ENCODE results near the gene GRID1.

The GRID1 gene

DNA sequence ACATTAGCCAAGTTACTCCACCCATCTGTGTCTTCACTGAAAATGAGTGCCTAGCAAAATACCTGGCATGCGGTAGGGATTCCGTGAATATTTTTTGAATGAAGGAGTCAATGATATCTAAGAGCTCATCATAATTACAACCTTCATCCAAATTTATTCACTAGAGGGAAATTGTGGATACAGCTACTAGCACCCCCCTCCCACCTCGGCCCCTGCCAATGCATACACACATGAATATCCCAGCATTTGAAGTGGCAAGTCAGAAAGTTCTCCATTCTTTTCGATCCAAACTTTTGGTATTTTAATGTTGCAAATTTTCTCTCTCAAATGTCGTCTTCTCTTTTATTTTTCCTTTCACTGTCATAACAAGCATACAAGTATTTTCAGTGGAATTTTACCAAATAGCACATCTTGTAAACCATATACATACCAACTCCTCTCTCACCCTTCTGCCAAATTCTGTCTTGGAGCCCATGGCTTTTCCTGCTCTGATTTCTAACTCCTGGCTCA lies 164.3 kb downstream of the GRID1 start:
- no peak for DNase-seq

- DNase-seq = no peak
Measured at GRCh38 chr10:86200867-86201266, 165.7 kb downstream of the GRID1 start.

GRCh38 chr10:86200269-86200668 lies 166.3 kb downstream of the GRID1 start:
- DNase-seq = no peak

- no peak for DNase-seq
Measured at GRCh38 chr10:86199041-86199440, 167.6 kb downstream of the GRID1 start.

- DNase-seq = no peak
Measured at GRCh38 chr10:86198271-86198670, 168.3 kb downstream of the GRID1 start.

DNA sequence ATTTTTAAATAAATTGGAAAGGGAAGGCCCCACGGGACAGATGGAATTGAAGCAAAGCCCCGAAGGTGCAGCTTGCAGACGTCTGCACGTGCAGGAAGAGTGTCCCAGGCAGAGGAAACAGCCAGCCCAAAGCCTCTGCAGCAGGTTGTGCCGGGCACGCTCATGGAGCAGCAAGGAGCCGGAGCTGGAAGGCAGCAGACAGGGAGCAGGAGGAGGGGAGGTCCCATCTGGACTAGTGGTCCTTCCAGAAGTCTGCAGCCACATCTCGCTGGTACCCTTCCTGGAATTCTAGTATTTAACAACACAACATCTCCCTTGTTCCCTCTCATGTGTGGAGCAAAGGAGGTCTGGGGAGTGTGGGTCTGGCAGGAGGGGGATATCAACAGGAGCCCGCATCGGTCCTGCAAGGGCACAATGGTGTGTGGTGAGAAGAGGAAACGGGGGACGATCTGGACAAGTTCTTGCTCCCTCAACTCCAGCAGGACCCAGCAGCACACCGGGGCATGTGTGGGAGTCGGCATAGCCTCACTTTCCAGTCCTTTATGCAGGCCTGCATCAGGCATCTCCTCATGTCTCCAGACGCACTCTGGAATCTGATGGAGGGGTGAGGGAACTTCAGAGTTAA lies 169.3 kb downstream of the GRID1 start:
- no peak for DNase-seq

DNA sequence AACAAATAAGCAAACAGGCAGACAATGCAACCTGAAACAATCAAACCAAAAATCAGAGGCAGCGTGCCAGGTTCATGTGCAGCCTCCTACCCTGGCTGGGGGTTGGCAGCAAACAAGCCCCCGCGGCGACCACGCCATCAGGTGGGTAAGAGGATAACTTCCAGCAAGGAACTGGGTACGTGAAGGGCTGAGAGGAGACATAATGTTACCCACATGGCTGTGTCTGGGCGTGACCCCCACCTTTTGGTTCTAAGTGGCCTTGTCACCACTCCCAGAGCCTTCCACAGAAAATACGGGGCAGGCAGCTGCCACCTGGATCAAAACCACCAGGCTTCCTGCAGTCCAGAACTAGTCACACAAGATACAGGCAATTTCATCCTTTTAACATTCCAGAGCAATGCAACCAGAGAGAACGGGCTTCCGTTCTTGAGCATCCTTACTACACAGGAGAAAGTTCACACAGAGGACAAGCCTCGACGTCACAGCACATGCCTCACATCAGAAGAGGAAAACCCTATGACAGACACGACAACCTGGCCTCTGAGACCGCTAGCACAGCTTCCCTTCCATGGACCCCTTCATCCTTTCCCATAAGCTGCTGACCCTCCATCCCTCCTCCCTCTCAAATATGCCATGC lies 171.0 kb downstream of the GRID1 start:
- DNase-seq = no peak

DNA sequence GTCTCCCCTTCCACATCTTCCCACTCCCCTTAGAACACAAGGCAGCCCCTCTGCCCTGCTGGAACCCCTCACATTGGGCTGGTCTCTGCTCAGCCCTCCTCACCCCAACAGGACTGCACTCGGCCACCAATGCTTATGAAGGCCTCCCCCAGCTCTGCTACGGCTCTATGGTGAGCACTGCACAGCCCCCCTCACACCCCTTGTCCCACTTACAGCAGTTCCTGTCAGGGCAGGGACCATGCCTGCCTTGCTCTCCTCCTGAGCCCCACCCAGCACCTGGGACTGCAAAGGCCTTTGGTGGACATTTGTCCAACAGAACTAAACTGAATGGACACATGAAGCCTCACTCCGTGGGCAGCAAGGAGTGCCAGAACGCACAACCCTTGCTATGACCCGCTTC lies 171.9 kb downstream of the GRID1 start:
- DNase-seq = no peak

DNA sequence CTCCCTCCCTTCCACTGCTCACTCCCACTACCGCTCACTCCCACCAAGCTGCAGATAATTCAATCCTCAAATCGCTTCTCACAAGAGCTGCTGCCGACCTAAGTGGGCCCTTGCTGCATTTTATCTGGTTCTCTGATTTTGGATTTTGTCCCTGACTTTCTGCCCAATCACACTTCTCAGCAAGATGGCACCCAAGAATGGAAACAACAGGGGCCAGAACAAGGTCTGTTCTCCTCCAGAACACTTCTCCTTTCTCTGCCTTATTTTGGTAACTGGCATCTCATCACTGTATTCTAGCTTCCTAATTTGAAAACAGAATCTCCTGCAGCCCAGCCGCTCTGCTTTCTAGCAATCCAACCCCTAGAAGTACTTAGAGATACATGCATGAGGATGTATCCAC lies 172.8 kb downstream of the GRID1 start:
- no peak for DNase-seq

DNA sequence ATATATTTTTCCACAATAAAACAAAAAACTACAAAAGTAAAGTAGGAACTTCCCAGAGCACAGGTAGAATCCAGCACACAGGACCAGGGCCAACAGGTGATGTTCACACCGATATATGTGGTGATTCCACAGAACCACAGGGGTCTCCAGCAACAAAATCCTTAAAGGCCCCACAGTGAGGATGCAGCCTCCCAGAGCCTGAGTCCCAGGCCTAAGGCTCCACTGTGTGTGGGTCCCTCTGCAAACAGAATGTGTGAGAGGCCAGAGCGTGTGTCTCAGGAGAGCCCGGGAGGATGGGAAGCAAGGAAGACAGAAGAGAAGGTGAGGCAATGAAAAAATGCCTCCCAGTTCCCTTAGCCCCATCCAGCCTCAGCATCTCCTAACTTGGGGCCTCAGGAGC lies 173.9 kb downstream of the GRID1 start:
- DNase-seq = no peak

DNA sequence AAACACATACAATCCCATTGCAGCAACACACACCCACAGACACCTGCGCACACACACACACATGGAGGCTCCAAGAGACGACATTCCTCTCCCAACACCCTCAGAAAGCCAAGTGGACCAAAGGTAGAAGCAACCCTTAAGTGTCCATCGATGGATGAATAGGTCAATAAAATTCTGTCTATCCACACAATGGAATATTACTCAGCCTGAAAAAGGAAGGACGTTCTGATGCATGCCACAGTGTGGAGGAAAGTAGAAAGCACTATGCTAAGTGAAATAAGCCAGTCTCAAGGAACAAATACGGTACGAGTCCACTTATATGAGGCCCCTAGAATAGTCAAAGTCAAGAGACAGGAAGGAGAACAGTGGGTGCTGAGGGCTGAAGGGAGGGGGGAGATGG lies 174.4 kb downstream of the GRID1 start:
- no peak for DNase-seq

GRCh38 chr10:86191686-86192085 lies 174.9 kb downstream of the GRID1 start:
- DNase-seq = no peak

GRCh38 chr10:86191166-86191565 lies 175.4 kb downstream of the GRID1 start:
- no peak for DNase-seq

DNA sequence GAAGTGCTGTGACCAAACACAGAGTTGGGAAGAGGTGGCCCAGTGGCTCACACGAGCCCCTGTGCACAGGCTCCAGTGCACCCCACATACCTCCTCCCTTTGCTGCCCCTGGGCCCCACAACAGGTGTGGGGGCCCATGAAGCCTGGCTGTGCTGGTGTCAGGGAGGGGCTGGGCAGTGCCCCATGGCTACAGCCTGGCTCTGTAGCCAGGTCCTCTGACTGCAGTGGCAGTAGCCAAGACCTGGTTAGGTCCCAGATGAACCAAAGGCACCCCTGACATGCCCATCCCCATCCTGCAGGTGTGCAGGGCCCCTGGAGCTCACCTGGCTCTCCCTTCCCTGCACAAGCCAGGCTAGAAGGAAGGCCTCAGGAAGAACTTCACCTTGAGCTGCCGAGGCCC lies 176.3 kb downstream of the GRID1 start:
- DNase-seq = no peak

GRCh38 chr10:86189891-86190290 lies 176.7 kb downstream of the GRID1 start:
- no peak for DNase-seq

DNA sequence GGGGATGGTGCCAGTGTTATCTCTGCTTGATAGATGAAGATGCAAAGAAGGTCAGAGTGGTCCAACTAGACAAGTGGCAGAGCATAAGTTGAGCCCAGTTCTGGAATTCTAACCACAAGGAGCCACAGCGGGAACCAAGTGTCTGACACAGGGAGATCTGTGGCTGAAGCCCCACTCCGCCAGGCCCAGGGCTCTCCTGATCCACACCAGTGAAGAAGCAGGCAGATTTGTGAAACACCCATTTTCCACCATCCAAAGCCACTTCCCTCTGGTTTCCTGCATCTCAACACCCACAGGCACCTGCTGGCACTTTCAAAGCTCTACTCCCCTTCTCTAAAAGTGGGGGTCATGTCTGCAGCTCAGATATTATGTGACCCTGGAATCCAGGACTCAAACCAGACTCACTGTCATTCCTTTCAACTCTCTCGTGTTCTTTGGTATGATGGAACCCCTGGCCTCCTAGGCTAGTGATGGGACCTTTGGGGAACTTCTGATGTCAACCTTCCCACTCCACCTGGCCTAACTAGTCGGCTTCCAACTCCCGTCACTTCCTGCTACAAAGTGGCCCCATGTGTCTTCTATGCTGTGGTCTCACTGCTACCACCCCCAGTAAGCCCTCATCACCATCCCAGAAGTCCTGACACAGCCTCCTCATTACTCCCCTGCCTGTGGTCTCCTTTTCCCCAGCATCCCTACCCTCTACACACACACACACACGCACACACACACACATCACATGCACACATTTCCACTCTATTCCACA lies 177.6 kb downstream of the GRID1 start:
- DNase-seq = no peak

DNA sequence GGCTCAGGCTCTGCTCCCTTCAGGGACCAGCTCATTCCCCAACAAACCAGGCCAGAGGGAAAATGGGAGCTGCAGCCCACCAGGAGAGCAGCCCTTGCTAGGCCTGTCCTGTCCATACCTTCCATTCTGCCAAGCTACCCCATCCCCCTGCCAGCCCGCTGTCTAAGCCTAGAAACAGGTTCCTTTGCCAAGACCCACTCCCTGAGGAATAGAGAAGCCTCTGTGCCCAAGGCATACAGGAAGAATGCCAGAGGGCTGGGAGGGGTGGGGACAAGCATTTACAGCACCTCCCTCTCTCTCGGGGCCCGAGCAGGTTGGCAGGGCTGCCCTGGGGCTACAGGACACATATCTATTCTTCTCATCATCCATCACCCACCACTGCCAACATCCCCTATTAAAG lies 178.3 kb downstream of the GRID1 start:
- DNase-seq = no peak

DNA sequence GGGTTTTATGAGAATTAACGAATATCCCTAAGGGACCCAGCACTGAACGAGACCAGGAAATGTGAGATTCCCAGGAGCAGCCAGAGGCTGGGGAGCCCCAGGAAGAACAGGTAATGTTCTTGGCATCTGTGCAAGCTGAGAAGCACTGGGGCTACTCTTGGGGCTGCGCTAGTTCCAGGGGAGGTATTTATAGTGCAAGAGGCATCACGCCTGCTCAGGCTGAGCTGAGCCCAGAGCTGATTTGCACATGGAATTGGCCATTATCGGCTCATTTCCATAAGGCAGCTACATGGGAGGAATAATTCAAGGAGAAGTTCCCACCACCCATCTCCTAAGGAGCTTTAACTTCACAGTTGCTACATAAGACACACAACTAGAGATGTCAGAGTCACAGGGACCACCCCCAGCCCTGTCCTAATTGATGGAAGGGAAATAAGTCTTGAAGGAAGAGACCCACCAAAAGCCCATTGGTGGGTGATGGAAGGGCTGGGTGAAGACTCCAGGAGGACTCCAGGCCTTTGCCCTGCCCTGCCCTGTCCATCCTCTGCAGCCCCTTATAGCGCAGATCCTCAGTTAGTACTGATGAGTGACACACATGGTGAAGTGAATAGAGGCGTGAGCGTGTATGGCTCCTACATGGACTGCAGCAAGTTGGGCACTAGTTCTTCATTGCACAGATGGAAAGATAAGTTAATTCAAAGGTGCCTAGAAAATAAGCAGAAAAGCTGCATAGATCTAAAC lies 178.9 kb downstream of the GRID1 start:
- no peak for DNase-seq

DNA sequence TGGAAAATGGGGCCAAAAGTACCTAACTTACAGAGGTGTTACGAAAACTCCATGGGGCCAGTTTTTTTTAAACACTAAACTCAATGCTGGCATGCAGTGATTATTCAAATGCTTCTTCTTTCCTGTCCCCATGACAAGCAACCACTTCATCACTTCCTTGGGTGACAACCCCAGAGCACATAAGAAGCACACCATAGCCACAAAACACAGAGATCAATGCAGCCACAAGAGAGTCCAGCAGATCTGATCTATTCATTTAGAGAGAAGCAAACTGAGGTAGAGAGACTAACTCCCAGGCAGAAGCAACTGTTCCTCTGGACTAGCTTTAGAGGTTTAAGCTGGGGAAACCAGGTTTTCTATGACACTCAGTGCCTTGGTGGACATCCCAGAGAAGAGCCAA lies 180.0 kb downstream of the GRID1 start:
- no peak for DNase-seq

DNA sequence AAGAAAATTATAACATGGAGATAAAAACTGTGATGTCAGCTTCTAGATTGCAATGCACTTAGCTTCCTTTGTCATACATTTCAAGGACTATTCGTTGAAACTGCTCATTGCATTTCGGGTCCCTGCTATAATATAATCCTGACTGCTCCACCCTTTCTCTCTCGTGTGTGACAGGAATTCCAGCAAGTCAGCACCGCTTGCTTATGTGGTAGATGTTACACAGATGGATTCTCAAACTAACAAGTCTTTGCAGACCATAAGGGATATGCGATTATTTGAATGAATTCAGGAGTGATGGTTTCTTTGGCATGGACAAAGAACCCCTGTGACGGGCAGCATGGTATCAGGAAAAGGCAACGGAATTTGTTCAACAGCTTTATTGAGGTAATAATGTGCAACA lies 184.0 kb downstream of the GRID1 start:
- no peak for DNase-seq

GRCh38 chr10:86182150-86182549 lies 184.4 kb downstream of the GRID1 start:
- no peak for DNase-seq

GRCh38 chr10:86180861-86181260 lies 185.7 kb downstream of the GRID1 start:
- no peak for DNase-seq

- no peak for DNase-seq
Measured at GRCh38 chr10:86179961-86180360, 186.6 kb downstream of the GRID1 start.

GRCh38 chr10:86179153-86179524 lies 187.5 kb downstream of the GRID1 start:
- DNase-seq = no peak

Measured in NCI-H510A treated with DMSO at 0.1 percent for 48 hours (cell line).